Lower lobe of right lung (tissue), 2 donors: ENCODE data around the gene TNNT3. TPM values are rescaled to one million over a fixed set of nuclear protein-coding genes. Genes with fewer than 3 reads are reported as not detected.
A peak's percentile ranks its signal among the peaks of the same experiment; 100 is the strongest.
"Not testable (repeated sequence)": the region's sequence is repeated elsewhere in the genome, so short reads cannot be mapped to it uniquely, and the experiment has no call there.

Source experiments
- ATAC-seq, 2 donors: fragments of 200-7000 bp; cut with Tn5 transposase; one replicate each; pipeline ENCODE4 v1.9.1; 2020 to 2022; ENCODE audit warnings: mild to moderate bottlenecking in 2 of 2, moderate library complexity in 2 of 2
- DNase-seq: peaks from one replicate; pipeline ENCODE4 v3.0.0-alpha.2; 2020
- H3K27ac ChIP-seq: fragments of 200-600 bp; one replicate; pipeline ENCODE4 v1.8.0; 2022
- H3K27me3 ChIP-seq: fragments of 200-600 bp; one replicate; pipeline ENCODE4 v1.8.0; 2022; ENCODE audit warnings: low read depth
- H3K36me3 ChIP-seq: fragments of 200-600 bp; one replicate; pipeline ENCODE4 v1.8.0; 2022; ENCODE audit warnings: mild to moderate bottlenecking
- H3K4me1 ChIP-seq: fragments of 200-600 bp; one replicate; pipeline ENCODE4 v1.8.0; 2022
- H3K4me3 ChIP-seq: fragments of 200-600 bp; one replicate; pipeline ENCODE4 v1.8.0; 2022; ENCODE audit warnings: mild to moderate bottlenecking
- H3K9me3 ChIP-seq: fragments of 200-600 bp; one replicate; pipeline ENCODE4 v1.8.0; 2022
- intact Hi-C: fragments of 100-400 bp; cut with DNase I; formaldehyde crosslinking; loops from one replicate; pipeline ENCODE4 v1.11.0; 2022
- total RNA-seq: library from RNA; stranded (reverse); fragmentation: NEBNext Ultra II Directional; extraction: Animal tissue kit (Norgen Biotek cat#: 25700); gene quantifications from one replicate; pipeline ENCODE4 v1.2.1, GENCODE V29; 2021
- TF ChIP-seq, protein P1 (sequence below): fragments of 200-600 bp; IDR thresholded peaks from one replicate; pipeline ENCODE4 v1.8.0; 2022; ENCODE audit warnings: antibody characterized with exemption, mild to moderate bottlenecking
- donor health status: DM: no; HTN: yes; CAD: no; lungs with severe emphysema.

The TNNT3 gene
- total RNA-seq, 1 donor from 2014 or later = 4.7 TPM

DNA sequence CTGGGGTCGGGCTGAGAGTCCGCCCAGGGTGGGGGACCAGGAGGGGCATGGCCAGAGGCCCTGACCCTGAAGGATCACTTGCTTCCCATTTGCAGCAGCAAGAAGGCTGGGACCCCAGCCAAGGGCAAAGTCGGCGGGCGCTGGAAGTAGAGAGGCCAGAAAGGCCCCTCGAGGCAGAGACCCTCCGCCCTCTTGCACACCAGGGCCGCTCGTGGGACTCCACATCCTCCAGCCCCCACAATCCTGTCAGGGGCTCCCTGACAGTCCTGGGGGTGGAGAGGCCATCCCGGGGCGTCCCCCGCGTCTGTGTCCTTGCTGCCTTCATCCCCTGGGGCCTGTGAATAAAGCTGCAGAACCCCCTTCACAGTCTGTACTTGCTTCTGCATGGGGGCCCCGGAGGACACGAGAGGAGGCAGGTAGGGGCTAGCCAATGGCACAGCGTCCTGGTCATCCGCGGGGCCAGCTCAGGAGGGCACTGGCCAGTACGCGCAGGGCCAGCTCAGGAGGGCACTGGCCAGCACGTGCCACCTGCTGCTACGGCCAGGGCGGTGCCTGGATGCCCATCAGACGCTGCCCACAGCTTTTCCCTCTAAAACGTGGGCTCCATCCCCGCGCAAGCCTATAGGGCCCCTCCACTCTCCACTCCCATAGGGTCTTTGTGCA lies 19.0 kb downstream of the TNNT3 start:
- no peak overlapping the region for H3K27ac ChIP-seq
- TF ChIP-seq, protein P1, sequence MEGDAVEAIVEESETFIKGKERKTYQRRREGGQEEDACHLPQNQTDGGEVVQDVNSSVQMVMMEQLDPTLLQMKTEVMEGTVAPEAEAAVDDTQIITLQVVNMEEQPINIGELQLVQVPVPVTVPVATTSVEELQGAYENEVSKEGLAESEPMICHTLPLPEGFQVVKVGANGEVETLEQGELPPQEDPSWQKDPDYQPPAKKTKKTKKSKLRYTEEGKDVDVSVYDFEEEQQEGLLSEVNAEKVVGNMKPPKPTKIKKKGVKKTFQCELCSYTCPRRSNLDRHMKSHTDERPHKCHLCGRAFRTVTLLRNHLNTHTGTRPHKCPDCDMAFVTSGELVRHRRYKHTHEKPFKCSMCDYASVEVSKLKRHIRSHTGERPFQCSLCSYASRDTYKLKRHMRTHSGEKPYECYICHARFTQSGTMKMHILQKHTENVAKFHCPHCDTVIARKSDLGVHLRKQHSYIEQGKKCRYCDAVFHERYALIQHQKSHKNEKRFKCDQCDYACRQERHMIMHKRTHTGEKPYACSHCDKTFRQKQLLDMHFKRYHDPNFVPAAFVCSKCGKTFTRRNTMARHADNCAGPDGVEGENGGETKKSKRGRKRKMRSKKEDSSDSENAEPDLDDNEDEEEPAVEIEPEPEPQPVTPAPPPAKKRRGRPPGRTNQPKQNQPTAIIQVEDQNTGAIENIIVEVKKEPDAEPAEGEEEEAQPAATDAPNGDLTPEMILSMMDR = no peak

DNA sequence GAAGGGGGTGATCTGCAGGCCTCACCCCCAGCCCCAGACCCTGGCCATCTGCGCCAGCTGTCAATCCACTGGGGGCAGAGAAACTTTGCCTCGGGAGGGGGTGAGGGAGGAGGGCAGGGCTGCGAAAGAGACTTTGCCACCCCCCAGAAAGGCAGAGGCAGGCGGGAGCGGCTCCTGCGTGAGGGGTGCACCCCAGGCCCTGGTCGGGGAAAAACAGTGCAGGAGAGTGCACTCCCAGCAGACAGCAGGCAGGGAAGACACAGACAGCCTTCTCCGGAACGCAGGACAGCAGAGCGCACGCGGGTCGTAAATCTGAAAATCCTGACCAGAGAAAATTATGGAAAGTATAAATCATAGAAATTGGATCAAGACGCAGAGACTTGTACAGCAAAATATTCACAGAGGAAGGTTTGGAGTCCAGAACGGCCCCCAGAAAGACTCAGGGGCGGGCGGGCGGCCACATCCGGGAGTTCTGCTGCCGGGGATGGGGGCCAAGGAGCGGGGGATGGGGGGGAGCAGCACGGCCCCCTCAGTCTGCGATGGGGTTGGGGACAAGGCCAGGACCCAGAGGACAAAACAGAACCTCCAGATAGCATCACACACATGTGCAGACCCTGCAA lies 19.6 kb downstream of the TNNT3 start:
- Histone ChIP-seq H3K27ac (no peak overlapping the region), H3K9me3 (no peaks in the 10 kb centered on the region), H3K36me3 (no peaks in the 10 kb centered on the region), H3K27me3 (peaks cover 4% of the 10 kb centered on the region), H3K4me3 (no peak overlapping the region), H3K4me1 (no peaks in the 10 kb centered on the region)
- no peak for DNase-seq
- TF ChIP-seq, protein P1 = no peak
- ATAC-seq = no peak
- intact Hi-C loops = no loop called here

More for the DNA sequence above, 19.0 kb downstream of the TNNT3 start:
- H3K27me3 ChIP-seq = peaks cover 4% of the 10 kb centered on the region
- H3K9me3 ChIP-seq = no peaks in the 10 kb centered on the region
- ATAC-seq = peak in 1 of 2 donors; percentile 8
- H3K4me3 ChIP-seq = no peak overlapping the region
- no peaks in the 10 kb centered on the region for H3K4me1 ChIP-seq
- DNase-seq = peak; percentile 38
- intact Hi-C loops = no loop called here
- no peaks in the 10 kb centered on the region for H3K36me3 ChIP-seq

DNA sequence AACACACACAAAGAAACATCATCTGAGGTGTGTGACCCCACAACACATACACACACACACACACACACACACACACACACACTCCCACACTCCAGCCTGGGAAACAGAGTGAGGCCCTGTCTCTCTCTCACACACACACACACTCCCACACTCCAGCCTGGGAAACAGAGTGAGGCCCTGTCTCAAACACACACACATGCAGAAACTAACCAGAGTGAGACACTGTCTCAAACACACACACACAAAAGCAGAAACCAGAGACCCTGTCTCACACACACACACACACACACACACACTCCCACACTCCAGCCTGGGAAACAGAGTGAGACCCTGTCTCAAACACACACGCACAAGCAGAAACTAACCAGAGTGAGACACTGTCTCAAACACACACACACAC lies 20.3 kb downstream of the TNNT3 start:
- H3K9me3 ChIP-seq, H3K27me3 ChIP-seq, H3K36me3 ChIP-seq, DNase-seq, intact Hi-C loops, H3K27ac ChIP-seq, H3K4me1 ChIP-seq, H3K4me3 ChIP-seq: not testable (repeated sequence)
- ATAC-seq = peak in 1 of 2 donors; percentile 65

DNA sequence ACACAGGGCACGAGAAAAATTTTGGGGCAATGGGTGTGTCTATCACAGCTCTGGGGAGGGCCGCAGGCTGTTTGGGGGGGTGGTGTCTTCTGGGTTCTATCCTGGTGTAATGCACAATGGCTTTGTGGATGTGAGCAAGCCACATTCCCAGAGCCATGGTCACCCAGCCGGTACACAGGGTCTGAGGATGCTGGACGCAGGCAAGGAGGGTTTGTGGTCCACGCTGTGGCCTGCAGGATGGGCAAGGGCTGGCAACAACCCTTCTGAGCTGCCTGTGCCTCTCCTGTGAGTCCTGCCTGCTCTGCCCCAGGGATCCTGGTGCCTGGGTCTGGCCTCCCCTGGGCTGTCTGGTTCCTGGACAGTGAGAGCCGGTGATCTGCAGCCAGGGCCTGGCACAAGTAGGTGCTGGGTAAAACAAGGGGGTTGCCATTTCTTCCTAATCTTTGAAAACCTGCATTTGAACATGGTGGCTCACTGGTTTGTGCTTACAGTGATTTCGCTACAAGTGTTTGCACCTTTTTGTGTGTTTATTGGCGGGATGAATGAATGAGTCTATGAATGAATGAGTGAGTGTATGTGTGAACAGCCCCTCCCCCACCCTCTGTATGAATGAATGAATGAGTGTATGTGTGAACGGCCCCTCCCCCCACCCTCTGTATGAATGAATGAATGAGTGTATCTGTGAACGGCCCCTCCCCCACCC lies 23.2 kb downstream of the TNNT3 start:
- H3K27me3 ChIP-seq = peaks cover 4% of the 10 kb centered on the region
- H3K9me3 ChIP-seq = no peaks in the 10 kb centered on the region
- ATAC-seq (no peak), DNase-seq (peak; percentile 30)
- no peak overlapping the region for H3K27ac ChIP-seq
- TF ChIP-seq, protein P1 = no peak
- H3K36me3 ChIP-seq = no peaks in the 10 kb centered on the region
- H3K4me3 ChIP-seq = no peak overlapping the region
- intact Hi-C loops = no loop called here
- H3K4me1 ChIP-seq = no peaks in the 10 kb centered on the region

DNA sequence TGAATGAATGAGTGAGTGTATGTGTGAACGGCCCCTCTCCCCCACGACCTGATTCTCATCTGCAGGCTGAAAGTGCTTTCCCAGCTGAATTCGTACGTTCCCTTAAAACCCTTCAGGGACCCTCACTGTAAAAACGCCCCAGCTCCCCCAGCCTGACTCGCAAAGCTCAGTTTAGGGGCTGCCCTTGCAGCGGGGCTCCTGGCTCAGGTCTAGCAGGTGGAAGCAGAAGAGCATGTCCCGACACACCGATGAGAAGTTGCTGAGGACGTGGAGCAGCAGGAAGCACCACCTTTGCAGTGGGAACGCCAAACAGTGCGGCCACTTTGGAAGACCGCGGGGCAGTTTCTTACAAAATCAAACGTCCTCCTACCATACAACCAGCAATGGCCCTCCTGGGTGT lies 24.1 kb downstream of the TNNT3 start:
- H3K4me1 ChIP-seq = no peaks in the 10 kb centered on the region
- TF ChIP-seq, protein P1 = no peak
- H3K27ac ChIP-seq = no peak overlapping the region
- no peaks in the 10 kb centered on the region for H3K36me3 ChIP-seq
- no peaks in the 10 kb centered on the region for H3K27me3 ChIP-seq
- no peak overlapping the region for H3K4me3 ChIP-seq
- H3K9me3 ChIP-seq = no peaks in the 10 kb centered on the region
- ATAC-seq (no peak), DNase-seq (peak; percentile 34)
- intact Hi-C loops = no loop called here

DNA sequence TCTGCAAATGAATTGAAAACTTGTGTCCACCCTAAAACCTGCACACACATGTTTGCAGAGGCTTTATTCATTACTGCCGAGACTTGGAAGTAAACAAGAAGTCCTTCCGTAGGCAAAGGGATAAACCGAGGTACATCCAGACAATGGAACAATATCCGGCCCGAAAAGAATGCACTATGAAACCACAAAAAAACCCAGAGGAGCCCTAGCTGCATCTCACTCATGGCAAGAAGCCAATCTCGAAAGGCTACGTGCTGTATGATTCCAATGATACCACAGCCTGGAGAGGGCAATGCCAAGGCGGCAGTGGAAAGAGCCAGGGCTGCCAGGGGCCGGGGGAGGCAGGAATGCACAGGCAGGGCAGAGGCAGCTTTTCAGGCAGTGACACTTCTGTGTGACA lies 24.5 kb downstream of the TNNT3 start:
- Histone ChIP-seq H3K36me3 (no peaks in the 10 kb centered on the region), H3K4me1 (no peaks in the 10 kb centered on the region), H3K27me3 (no peaks in the 10 kb centered on the region), H3K4me3 (no peak overlapping the region), H3K27ac (no peak overlapping the region), H3K9me3 (no peaks in the 10 kb centered on the region)
- intact Hi-C loops = no loop called here
- DNase-seq (peak; percentile 40), ATAC-seq (no peak)
- TF ChIP-seq, protein P1 = no peak
